Stimulated activated CD4-positive, alpha-beta T cell treated with anti-CD3 and anti-CD28 coated beads, Interleukin-2, amount 100 ng/mL, for 4 hours (primary cell): ENCODE measurements around the gene MYOC.
A peak's percentile ranks its signal among the peaks of the same experiment; 100 is the strongest.
"Not testable (repeated sequence)": the region's sequence is repeated elsewhere in the genome, so short reads cannot be mapped to it uniquely, and the experiment has no call there.

Experiments
- DNase-seq: peaks from one replicate; pipeline ENCODE4 v3.0.0-alpha.2; 2020; ENCODE audit warnings: low read depth

Gene MYOC

GRCh38 chr1:171653796-171654195 is 1.3 kb upstream of the MYOC start:
- no peak for DNase-seq

- DNase-seq = no peak
Observed at GRCh38 chr1:171646249-171646560, 6.3 kb downstream of the MYOC start.

- DNase-seq = no peak
Observed at GRCh38 chr1:171645553-171646248, 6.8 kb downstream of the MYOC start.

- DNase-seq = peak; percentile 31
Observed at GRCh38 chr1:171644805-171645483, 7.5 kb downstream of the MYOC start.

- no peak for DNase-seq
Observed at GRCh38 chr1:171643156-171643555, 9.3 kb downstream of the MYOC start.

GRCh38 chr1:171642197-171642596 is 10.3 kb downstream of the MYOC start:
- DNase-seq = no peak

GRCh38 chr1:171641076-171641864 is 11.2 kb downstream of the MYOC start:
- DNase-seq = no peak

- no peak for DNase-seq
Observed at GRCh38 chr1:171640225-171640624, 12.3 kb downstream of the MYOC start.

GRCh38 chr1:171637928-171638576 is 14.4 kb downstream of the MYOC start:
- DNase-seq = no peak

GRCh38 chr1:171636141-171636540 is 16.3 kb downstream of the MYOC start:
- no peak for DNase-seq

- no peak for DNase-seq
Observed at GRCh38 chr1:171635661-171636060, 16.8 kb downstream of the MYOC start.

- DNase-seq = no peak
Observed at GRCh38 chr1:171628225-171628624, 24.3 kb downstream of the MYOC start.

- DNase-seq = no peak
Observed at GRCh38 chr1:171627020-171627419, 25.5 kb downstream of the MYOC start.

- no peak for DNase-seq
Observed at GRCh38 chr1:171625225-171625624, 27.3 kb downstream of the MYOC start.

- no peak for DNase-seq
Observed at GRCh38 chr1:171623651-171624331, 28.7 kb downstream of the MYOC start.

GRCh38 chr1:171622152-171622462 is 30.4 kb downstream of the MYOC start, which contains the start of gene MYOCOS:
Gene MYOCOS, plus strand, starts transcription at chr1:171622243. Its CDS starts 1,641 bp downstream, at chr1:171623884.
- DNase-seq = no peak

GRCh38 chr1:171616586-171616985 is 35.9 kb downstream of the MYOC start:
- DNase-seq = no peak

GRCh38 chr1:171615122-171615906 is 37.2 kb downstream of the MYOC start:
- not testable (repeated sequence) for DNase-seq

- no peak for DNase-seq
Observed at GRCh38 chr1:171613282-171613681, 39.2 kb downstream of the MYOC start.

GRCh38 chr1:171611306-171611705 is 41.2 kb downstream of the MYOC start:
- no peak for DNase-seq

GRCh38 chr1:171610385-171610784 is 42.1 kb downstream of the MYOC start:
- no peak for DNase-seq
